Measurements from ENCODE around the gene RHOBTB1. TPM values are rescaled to one million over a fixed set of nuclear protein-coding genes. Genes with fewer than 3 reads are reported as not detected.

Gene RHOBTB1
- total and polyA plus RNA-seq, 2 experiments from 2014 or later = 18.4 to 40.8 TPM

GRCh38 chr10:60919551-60919950 is 24.4 kb downstream of the RHOBTB1 start:
- Histone ChIP-seq H3K4me2 (no peak overlapping the region), H3K27ac (no peak overlapping the region), H3K79me2 (peaks cover 57% of the 10 kb centered on the region), H3K4me3 (no peak overlapping the region), H3K36me3 (replicated peaks; ENCODE audit: insufficient read depth, low read depth) (no peaks in the 10 kb centered on the region), H3K9me2 (replicated peaks; ENCODE audit: insufficient read depth) (no peaks in the 10 kb centered on the region), H2AFZ (no peak overlapping the region), H4K20me1 (ENCODE audit: insufficient read depth, poor library complexity, severe bottlenecking) (no peaks in the 10 kb centered on the region), H3K9me3 (ENCODE audit: low read depth) (no peaks in the 10 kb centered on the region), H3K27me3 (no peaks in the 10 kb centered on the region), H3K4me1 (ENCODE audit: insufficient read depth) (no peaks in the 10 kb centered on the region)
- no peak for DNase-seq (ENCODE audit: low spot score)
- 96% methylated on average over 2 of the region's 2 CpGs for WGBS (ENCODE audit: low lambda C conversion rate, missing lambda C conversion rate)
- TF ChIP-seq EZH2 (IDR thresholded peaks at IDR 0.05; ENCODE audit: borderline replicate concordance) = no peak
- no peak for TF ChIP-seq EZH2phosphoT487 (IDR thresholded peaks at IDR 0.05; ENCODE audit: low read depth, severe bottlenecking, unreplicated experiment)
- TF ChIP-seq CTCF (IDR thresholded peaks at IDR 0.05; ENCODE audit: poor library complexity) = no peak

- no peak overlapping the region for H3K4me3 ChIP-seq
- H3K9me3 ChIP-seq (ENCODE audit: low read depth) = no peaks in the 10 kb centered on the region
- H3K79me2 ChIP-seq = peaks cover 56% of the 10 kb centered on the region
- H3K4me1 ChIP-seq (ENCODE audit: insufficient read depth) = no peaks in the 10 kb centered on the region
- no peak for DNase-seq (ENCODE audit: low spot score)
- no peak overlapping the region for H3K4me2 ChIP-seq
- H3K9me2 ChIP-seq (replicated peaks; ENCODE audit: insufficient read depth) = no peaks in the 10 kb centered on the region
- H2AFZ ChIP-seq = no peak overlapping the region
- no peaks in the 10 kb centered on the region for H4K20me1 ChIP-seq (ENCODE audit: insufficient read depth, poor library complexity, severe bottlenecking)
- 92% methylated on average over 4 of the region's 4 CpGs for WGBS (ENCODE audit: low lambda C conversion rate, missing lambda C conversion rate)
- no peaks in the 10 kb centered on the region for H3K27me3 ChIP-seq
- no peaks in the 10 kb centered on the region for H3K36me3 ChIP-seq (replicated peaks; ENCODE audit: insufficient read depth, low read depth)
- H3K27ac ChIP-seq = no peak overlapping the region
- TF ChIP-seq EZH2 (IDR thresholded peaks at IDR 0.05; ENCODE audit: borderline replicate concordance) (no peak), EZH2phosphoT487 (IDR thresholded peaks at IDR 0.05; ENCODE audit: low read depth, severe bottlenecking, unreplicated experiment) (no peak), CTCF (IDR thresholded peaks at IDR 0.05; ENCODE audit: poor library complexity) (no peak)
Measured at GRCh38 chr10:60917331-60918280, 26.4 kb downstream of the RHOBTB1 start.

DNA sequence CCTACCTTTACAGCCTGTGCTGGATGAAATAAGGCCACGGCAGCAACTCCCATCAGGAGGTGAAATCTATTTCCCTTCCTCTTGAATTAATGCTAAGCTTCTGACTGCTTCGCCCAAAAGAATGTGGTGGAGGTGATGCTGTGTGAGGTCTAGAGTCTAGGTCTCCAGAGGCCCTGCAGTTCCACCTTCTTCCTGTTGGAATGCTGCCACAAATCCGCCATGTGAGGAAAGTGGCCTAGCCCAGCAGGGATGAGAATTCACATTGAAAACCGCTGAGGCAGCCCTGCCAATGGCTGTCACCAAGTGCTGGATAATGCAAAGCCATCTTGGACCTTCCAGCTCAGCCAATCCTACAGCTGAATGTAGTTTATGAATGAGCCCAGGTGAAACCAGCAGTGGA is 28.0 kb downstream of the RHOBTB1 start:
- no peaks in the 10 kb centered on the region for H4K20me1 ChIP-seq (ENCODE audit: insufficient read depth, poor library complexity, severe bottlenecking)
- DNase-seq (ENCODE audit: low spot score) = no peak
- no peak overlapping the region for H2AFZ ChIP-seq
- 94% methylated on average over 4 of the region's 4 CpGs for WGBS (ENCODE audit: low lambda C conversion rate, missing lambda C conversion rate)
- H3K9me3 ChIP-seq (ENCODE audit: low read depth) = no peaks in the 10 kb centered on the region
- H3K4me2 ChIP-seq = no peak overlapping the region
- H3K27ac ChIP-seq = no peak overlapping the region
- no peaks in the 10 kb centered on the region for H3K4me1 ChIP-seq (ENCODE audit: insufficient read depth)
- peak; percentile 6 for TF ChIP-seq CTCF (IDR thresholded peaks at IDR 0.05; ENCODE audit: poor library complexity)
- TF ChIP-seq EZH2 (IDR thresholded peaks at IDR 0.05; ENCODE audit: borderline replicate concordance) = no peak
- H3K4me3 ChIP-seq = no peak overlapping the region
- H3K27me3 ChIP-seq = no peaks in the 10 kb centered on the region
- no peaks in the 10 kb centered on the region for H3K9me2 ChIP-seq (replicated peaks; ENCODE audit: insufficient read depth)
- H3K36me3 ChIP-seq (replicated peaks; ENCODE audit: insufficient read depth, low read depth) = no peaks in the 10 kb centered on the region
- peaks cover 42% of the 10 kb centered on the region for H3K79me2 ChIP-seq
